ENCODE measurements around the gene DNAH2. TPM values are rescaled to one million over a fixed set of nuclear protein-coding genes. Genes with fewer than 3 reads are reported as not detected.

The DNAH2 gene
- total RNA-seq, 4 donors from 2014 or later, result under 0.01 to 1.4 (median under 0.01) TPM

DNA sequence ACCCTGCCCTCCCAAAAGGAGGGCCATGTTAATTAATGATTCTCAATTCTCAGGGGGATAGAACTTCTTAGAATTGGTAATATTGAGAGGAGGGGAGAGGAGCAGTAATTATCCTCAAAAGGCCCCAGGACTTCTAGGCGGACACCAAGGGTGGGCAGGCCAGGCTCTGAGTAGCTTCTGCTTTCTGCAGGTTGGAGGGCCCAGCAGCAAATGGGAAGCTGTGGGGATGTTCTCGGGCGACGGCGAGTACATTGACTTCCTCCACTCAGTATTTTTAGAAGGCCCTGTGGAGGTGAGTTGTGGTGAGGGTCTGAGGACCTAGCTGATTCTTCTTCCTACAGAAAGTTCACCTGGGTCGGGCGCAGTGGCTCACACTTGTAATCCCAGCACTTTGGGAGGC is 57.5 kb downstream of the DNAH2 start:
- no peak for DNase-seq (ENCODE audit: low spot score in 2 of 2)
- H3K4me1 ChIP-seq, result no peaks in the 10 kb centered on the region
- H3K27ac ChIP-seq, result no peak overlapping the region
- no peaks in the 10 kb centered on the region for H3K9me3 ChIP-seq
- WGBS, 2 donors, result 84% methylated on average over 7 of the region's 7 CpGs
- H3K4me3 ChIP-seq, result no peak overlapping the region
- H3K36me3 ChIP-seq, result no peaks in the 10 kb centered on the region
- H3K27me3 ChIP-seq, result peaks cover 0 to 14% of the 10 kb centered on the region in 2 donors
- TF ChIP-seq EP300 (IDR thresholded peaks at IDR 0.05), result no peak
- TF ChIP-seq POLR2A (IDR thresholded peaks at IDR 0.05), result no peak
- TF ChIP-seq, protein P1, sequence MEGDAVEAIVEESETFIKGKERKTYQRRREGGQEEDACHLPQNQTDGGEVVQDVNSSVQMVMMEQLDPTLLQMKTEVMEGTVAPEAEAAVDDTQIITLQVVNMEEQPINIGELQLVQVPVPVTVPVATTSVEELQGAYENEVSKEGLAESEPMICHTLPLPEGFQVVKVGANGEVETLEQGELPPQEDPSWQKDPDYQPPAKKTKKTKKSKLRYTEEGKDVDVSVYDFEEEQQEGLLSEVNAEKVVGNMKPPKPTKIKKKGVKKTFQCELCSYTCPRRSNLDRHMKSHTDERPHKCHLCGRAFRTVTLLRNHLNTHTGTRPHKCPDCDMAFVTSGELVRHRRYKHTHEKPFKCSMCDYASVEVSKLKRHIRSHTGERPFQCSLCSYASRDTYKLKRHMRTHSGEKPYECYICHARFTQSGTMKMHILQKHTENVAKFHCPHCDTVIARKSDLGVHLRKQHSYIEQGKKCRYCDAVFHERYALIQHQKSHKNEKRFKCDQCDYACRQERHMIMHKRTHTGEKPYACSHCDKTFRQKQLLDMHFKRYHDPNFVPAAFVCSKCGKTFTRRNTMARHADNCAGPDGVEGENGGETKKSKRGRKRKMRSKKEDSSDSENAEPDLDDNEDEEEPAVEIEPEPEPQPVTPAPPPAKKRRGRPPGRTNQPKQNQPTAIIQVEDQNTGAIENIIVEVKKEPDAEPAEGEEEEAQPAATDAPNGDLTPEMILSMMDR (IDR thresholded peaks at IDR 0.05), result no peak

DNA sequence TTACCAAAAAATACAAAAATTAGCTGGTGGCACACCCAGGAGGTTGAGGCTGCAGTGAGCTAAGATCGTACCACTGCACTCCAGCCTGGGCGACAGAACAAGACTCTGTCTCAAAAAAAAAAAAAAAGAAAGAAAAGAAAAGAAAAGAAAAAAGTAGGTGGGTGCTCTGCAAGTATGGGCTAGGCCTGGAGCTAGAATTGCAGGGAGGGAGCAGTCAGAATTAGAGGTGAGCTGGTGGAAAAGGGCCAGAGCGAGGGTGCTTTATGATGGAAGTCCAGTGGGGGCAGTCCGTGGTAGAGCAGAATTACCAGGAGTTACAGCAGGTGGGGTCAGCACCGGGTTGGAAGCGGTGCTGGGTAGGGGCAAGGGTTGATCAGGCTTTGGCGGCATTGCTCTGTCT is 59.5 kb downstream of the DNAH2 start:
- no peak overlapping the region for H3K27ac ChIP-seq
- no peaks in the 10 kb centered on the region for H3K36me3 ChIP-seq
- no peaks in the 10 kb centered on the region for H3K4me1 ChIP-seq
- DNase-seq (ENCODE audit: low spot score in 2 of 2), result no peak
- TF ChIP-seq POLR2A (IDR thresholded peaks at IDR 0.05) (no peak), EP300 (IDR thresholded peaks at IDR 0.05) (no peak)
- TF ChIP-seq, protein P1 (IDR thresholded peaks at IDR 0.05), result no peak
- H3K27me3 ChIP-seq, result peaks cover 0 to 1% of the 10 kb centered on the region in 2 donors
- WGBS, 2 donors, result 76 to 85% methylated on average over 7 of the region's 7 CpGs
- H3K9me3 ChIP-seq, result no peaks in the 10 kb centered on the region
- no peak overlapping the region for H3K4me3 ChIP-seq

DNA sequence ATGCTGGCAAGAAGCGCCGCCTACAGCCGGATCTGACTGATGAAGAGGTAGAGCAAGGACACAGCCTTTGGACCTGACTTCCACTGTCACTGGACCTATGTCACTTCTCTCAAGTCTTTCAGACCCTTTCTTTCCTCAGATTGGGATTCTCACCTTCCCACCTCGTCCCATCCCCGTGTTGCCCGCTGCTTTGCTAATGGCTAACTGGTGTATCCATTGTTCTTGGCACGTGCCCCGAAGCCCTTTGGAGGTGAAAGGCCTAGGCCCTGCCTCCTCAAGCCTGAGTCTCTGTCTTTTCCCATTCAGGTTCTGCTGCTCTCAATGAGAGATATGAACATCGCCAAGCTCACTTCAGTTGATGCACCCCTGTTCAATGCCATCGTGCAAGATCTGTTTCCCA is 63.2 kb downstream of the DNAH2 start:
- Histone ChIP-seq H3K4me3 (no peak overlapping the region), H3K27me3 (peaks cover 0 to 5% of the 10 kb centered on the region in 2 donors), H3K27ac (no peak overlapping the region), H3K4me1 (no peaks in the 10 kb centered on the region), H3K36me3 (no peaks in the 10 kb centered on the region), H3K9me3 (no peaks in the 10 kb centered on the region)
- 90 to 93% methylated on average over 10 of the region's 10 CpGs for WGBS, 2 donors
- TF ChIP-seq POLR2A (IDR thresholded peaks at IDR 0.05), result no peak
- TF ChIP-seq EP300 (IDR thresholded peaks at IDR 0.05), result no peak
- TF ChIP-seq, protein P1 (IDR thresholded peaks at IDR 0.05), result no peak
- no peak for DNase-seq (ENCODE audit: low spot score in 2 of 2)

DNA sequence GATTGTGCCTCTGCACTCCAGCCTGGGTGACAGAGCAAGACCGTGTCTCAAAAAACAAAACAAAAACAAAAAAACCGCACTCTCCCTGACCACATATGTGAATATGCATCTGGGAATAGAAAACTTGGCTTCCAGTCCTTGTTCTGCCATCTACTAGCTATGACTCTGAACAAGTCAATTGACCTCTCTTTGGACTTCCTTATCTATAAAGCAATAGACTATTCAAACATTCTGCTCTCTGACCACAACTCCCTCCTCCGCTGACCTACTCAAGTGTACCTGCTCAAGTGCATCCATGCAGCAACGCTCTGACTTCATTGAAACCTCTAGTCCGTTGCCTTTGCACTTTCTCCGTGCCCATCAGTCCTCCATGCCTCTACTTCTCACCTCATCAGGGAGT is 63.9 kb downstream of the DNAH2 start:
- no peaks in the 10 kb centered on the region for H3K4me1 ChIP-seq
- no peaks in the 10 kb centered on the region for H3K9me3 ChIP-seq
- no peak for DNase-seq (ENCODE audit: low spot score in 2 of 2)
- 72 to 80% methylated on average over 6 of the region's 6 CpGs for WGBS, 2 donors
- no peak overlapping the region for H3K27ac ChIP-seq
- H3K4me3 ChIP-seq, result no peak overlapping the region
- peaks cover 0 to 5% of the 10 kb centered on the region in 2 donors for H3K27me3 ChIP-seq
- no peaks in the 10 kb centered on the region for H3K36me3 ChIP-seq
- TF ChIP-seq POLR2A (IDR thresholded peaks at IDR 0.05) (no peak), EP300 (IDR thresholded peaks at IDR 0.05) (no peak)
- TF ChIP-seq, protein P1 (IDR thresholded peaks at IDR 0.05), result no peak

DNA sequence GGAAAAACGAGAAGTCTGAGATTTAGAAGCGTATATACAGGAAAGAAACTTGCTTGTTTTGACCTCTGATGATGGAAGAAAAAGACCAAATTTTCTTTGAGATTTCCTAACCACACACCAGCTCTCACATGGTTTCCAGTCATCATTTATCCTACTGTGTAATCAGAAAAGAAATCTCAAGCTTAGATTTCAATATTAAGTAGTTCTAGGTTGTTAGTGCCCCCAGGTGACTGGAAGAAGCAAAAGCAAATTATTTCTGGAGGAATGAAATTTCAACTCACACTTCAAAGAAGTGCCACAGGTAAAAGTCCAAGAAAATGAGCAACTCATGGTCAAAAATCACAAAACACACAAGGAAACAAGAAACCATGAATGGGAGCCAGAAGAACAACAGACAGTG is 64.7 kb downstream of the DNAH2 start:
- Histone ChIP-seq H3K4me1 (no peaks in the 10 kb centered on the region), H3K9me3 (no peaks in the 10 kb centered on the region), H3K36me3 (no peaks in the 10 kb centered on the region), H3K27ac (no peak overlapping the region), H3K27me3 (peaks cover 0 to 5% of the 10 kb centered on the region in 2 donors), H3K4me3 (no peak overlapping the region)
- no peak for DNase-seq (ENCODE audit: low spot score in 2 of 2)
- 48% methylated on average over 1 to 2 of the region's 2 CpGs for WGBS, 2 donors
- no peak for TF ChIP-seq POLR2A (IDR thresholded peaks at IDR 0.05)
- TF ChIP-seq, protein P1 (IDR thresholded peaks at IDR 0.05), result no peak
- no peak for TF ChIP-seq EP300 (IDR thresholded peaks at IDR 0.05)

All from tibial nerve (tissue), 4 donors.